Activated CD8-positive, alpha-beta T cell treated with anti-CD3 and anti-CD28 coated beads for 36 hours (primary cell): ENCODE data around the gene LDLR. TPM values are rescaled to one million over a fixed set of nuclear protein-coding genes. Genes with fewer than 3 reads are reported as not detected.

Source experiments
- ATAC-seq: fragments of 200-7000 bp; cut with Tn5 transposase; one replicate; pipeline ENCODE4 v1.10.0; 2021; ENCODE audit warnings: mild to moderate bottlenecking, moderate library complexity
- CTCF ChIA-PET: fragments of 350-600 bp; sonication (Branson Sonifier 250); formaldehyde crosslinking; loops from one replicate; lab custom pipeline; 2021; ENCODE audit warnings: antibody characterized with exemption; lab: Charles Lee
- POLR2A ChIA-PET: fragments of 350-600 bp; sonication (Branson Sonifier 250); formaldehyde crosslinking; loops from one replicate; lab custom pipeline; 2021; ENCODE audit warnings: antibody characterized with exemption; lab: Charles Lee
- DNase-seq: peaks from one replicate; pipeline ENCODE4 v3.0.0-alpha.2; 2020
- H3K27ac Mint-ChIP-seq: one replicate; pipeline ENCODE4 v1.8.0; 2021; ENCODE audit warnings: mild to moderate bottlenecking, mixed read lengths
- H3K27me3 Mint-ChIP-seq: one replicate; pipeline ENCODE4 v1.8.0; 2021; ENCODE audit warnings: mixed read lengths
- H3K36me3 Mint-ChIP-seq: one replicate; pipeline ENCODE4 v1.8.0; 2021; ENCODE audit warnings: low read depth, mixed read lengths
- H3K4me1 Mint-ChIP-seq: one replicate; pipeline ENCODE4 v1.8.0; 2021; ENCODE audit warnings: low read depth, mixed read lengths
- H3K4me3 Mint-ChIP-seq: one replicate; pipeline ENCODE4 v1.8.0; 2021; ENCODE audit warnings: mild to moderate bottlenecking, moderate library complexity, mixed read lengths
- H3K9me3 Mint-ChIP-seq: one replicate; pipeline ENCODE4 v1.8.0; 2021; ENCODE audit warnings: mixed read lengths
- intact Hi-C: fragments of 100-400 bp; cut with micrococcal nuclease; formaldehyde crosslinking; loops from one replicate; pipeline ENCODE4 v1.10.0; 2022
- total RNA-seq, 2 experiments: library from RNA; stranded (reverse); gene quantifications; one replicate each; pipeline ENCODE4 v1.2.3, GENCODE V29; 2021
- TF ChIP-seq, protein P1 (sequence below): fragments of 200-600 bp; IDR thresholded peaks from one replicate; pipeline ENCODE4 v1.8.0; 2022; ENCODE audit warnings: antibody characterized with exemption, mild to moderate bottlenecking

Gene LDLR
- total RNA-seq, 2 experiments from 2014 or later: 54.7 to 56.5 TPM

- TF ChIP-seq, protein P1, sequence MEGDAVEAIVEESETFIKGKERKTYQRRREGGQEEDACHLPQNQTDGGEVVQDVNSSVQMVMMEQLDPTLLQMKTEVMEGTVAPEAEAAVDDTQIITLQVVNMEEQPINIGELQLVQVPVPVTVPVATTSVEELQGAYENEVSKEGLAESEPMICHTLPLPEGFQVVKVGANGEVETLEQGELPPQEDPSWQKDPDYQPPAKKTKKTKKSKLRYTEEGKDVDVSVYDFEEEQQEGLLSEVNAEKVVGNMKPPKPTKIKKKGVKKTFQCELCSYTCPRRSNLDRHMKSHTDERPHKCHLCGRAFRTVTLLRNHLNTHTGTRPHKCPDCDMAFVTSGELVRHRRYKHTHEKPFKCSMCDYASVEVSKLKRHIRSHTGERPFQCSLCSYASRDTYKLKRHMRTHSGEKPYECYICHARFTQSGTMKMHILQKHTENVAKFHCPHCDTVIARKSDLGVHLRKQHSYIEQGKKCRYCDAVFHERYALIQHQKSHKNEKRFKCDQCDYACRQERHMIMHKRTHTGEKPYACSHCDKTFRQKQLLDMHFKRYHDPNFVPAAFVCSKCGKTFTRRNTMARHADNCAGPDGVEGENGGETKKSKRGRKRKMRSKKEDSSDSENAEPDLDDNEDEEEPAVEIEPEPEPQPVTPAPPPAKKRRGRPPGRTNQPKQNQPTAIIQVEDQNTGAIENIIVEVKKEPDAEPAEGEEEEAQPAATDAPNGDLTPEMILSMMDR: no peak
- H3K27ac Mint-ChIP-seq: no peak overlapping the region
- no peaks in the 10 kb centered on the region for H3K27me3 Mint-ChIP-seq
- no peak for ATAC-seq
- intact Hi-C loops: no loop called here
- no peaks in the 10 kb centered on the region for H3K9me3 Mint-ChIP-seq
- ChIA-PET POLR2A (interaction anchor here (0.6 to 1.4 kb wide), 3 partner anchors 11 to 16 kb away, joined by 3 read pairs; no protein-coding TSS in a partner anchor), CTCF (no interaction called here)
- DNase-seq: no peak
- H3K4me3 Mint-ChIP-seq: no peak overlapping the region
- peaks cover 9% of the 10 kb centered on the region for H3K36me3 Mint-ChIP-seq
- H3K4me1 Mint-ChIP-seq: peaks cover 16% of the 10 kb centered on the region
These were observed 51.6 kb downstream of the LDLR start for GRCh38 chr19:11140896-11141295.

- TF ChIP-seq, protein P1: no peak
- no peak for ATAC-seq
- no peak for DNase-seq
- Mint-ChIP-seq H3K4me1 (peaks cover 16% of the 10 kb centered on the region), H3K27ac (no peak overlapping the region), H3K9me3 (no peaks in the 10 kb centered on the region), H3K4me3 (no peak overlapping the region), H3K36me3 (peaks cover 17% of the 10 kb centered on the region), H3K27me3 (no peaks in the 10 kb centered on the region)
- ChIA-PET POLR2A (interaction anchor here (1.4 kb wide), 1 partner anchor 11 kb away, joined by 3 read pairs; no protein-coding TSS in a partner anchor), CTCF (no interaction called here)
- intact Hi-C loops: no loop called here
These were observed 52.8 kb downstream of the LDLR start for GRCh38 chr19:11141937-11142527.

DNA sequence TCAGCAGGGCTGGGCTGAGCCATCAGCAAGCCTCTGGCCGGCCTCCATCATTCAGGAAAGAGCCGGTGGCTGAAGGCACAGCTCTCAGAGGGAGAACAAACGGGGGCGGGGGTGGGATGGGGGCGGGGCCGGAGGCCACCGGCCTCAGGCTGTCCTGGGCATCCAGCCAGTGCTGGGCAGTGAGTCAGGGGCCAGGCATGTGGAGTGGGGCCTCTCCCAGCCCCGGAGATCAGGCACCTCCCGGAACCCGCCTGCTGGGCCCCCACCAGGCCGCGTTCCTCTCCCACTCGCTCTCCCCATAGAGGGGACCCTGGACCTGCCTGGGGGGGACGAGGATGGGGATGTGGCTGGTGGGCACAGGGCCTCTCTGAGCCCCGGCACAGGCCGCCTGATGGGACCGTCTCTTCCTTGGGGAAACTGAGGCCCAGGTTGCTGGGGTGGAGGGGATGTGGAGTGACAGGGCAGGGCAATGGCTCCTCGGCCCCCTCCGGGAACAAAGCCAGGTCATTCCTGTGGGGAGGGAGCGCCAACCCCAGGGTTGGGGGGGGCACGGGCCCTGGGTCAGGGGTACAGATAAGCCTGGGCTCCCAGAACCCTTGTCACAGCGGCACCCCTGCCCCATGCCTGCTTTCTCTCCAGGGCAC is 53.4 kb downstream of the LDLR start:
- Mint-ChIP-seq H3K36me3 (peaks cover 19% of the 10 kb centered on the region), H3K4me3 (no peak overlapping the region), H3K27ac (no peak overlapping the region), H3K27me3 (no peaks in the 10 kb centered on the region), H3K4me1 (peaks cover 15% of the 10 kb centered on the region), H3K9me3 (no peaks in the 10 kb centered on the region)
- ATAC-seq: no peak
- DNase-seq: no peak
- TF ChIP-seq, protein P1: no peak
- POLR2A ChIA-PET: interaction anchor here (0.6 to 1.4 kb wide), 2 partner anchors 10 to 12 kb away, joined by 3 read pairs; no protein-coding TSS in a partner anchor
- intact Hi-C loops: no loop called here
- CTCF ChIA-PET: interaction anchor here (1.3 kb wide), 1 partner anchor 62 kb away, joined by 4 read pairs; no protein-coding TSS in a partner anchor

- intact Hi-C loops: no loop called here
- Mint-ChIP-seq H3K36me3 (peaks cover 29% of the 10 kb centered on the region), H3K4me1 (peaks cover 9% of the 10 kb centered on the region), H3K27ac (no peak overlapping the region), H3K27me3 (no peaks in the 10 kb centered on the region), H3K9me3 (no peaks in the 10 kb centered on the region), H3K4me3 (no peak overlapping the region)
- TF ChIP-seq, protein P1: no peak
- ChIA-PET CTCF (interaction anchor here (1.1 kb wide), 1 partner anchor 19 kb away, joined by 3 read pairs; no protein-coding TSS in a partner anchor), POLR2A (interaction anchor here (3.7 kb wide), 1 partner anchor 10 kb away, joined by 21 read pairs; the partner anchor contains the start of gene SPC24)
- DNase-seq (no peak), ATAC-seq (no peak)
These were observed 56.3 kb downstream of the LDLR start for GRCh38 chr19:11145536-11145924.

- Mint-ChIP-seq H3K9me3 (no peaks in the 10 kb centered on the region), H3K27ac (no peak overlapping the region), H3K4me1 (peaks cover 6% of the 10 kb centered on the region), H3K27me3 (no peaks in the 10 kb centered on the region), H3K36me3 (peaks cover 42% of the 10 kb centered on the region), H3K4me3 (no peak overlapping the region)
- CTCF ChIA-PET: interaction anchor here (1.3 to 1.4 kb wide), 2 partner anchors 15 to 22 kb away, joined by 3 read pairs; no protein-coding TSS in a partner anchor
- ATAC-seq: no peak
- intact Hi-C loops: no loop called here
- DNase-seq: no peak
- TF ChIP-seq, protein P1: no peak
- POLR2A ChIA-PET: interaction anchor here (0.6 to 1.6 kb wide), 2 partner anchors 68 to 96 kb away, joined by 3 to 4 read pairs; no protein-coding TSS in a partner anchor
These were observed 58.7 kb downstream of the LDLR start for GRCh38 chr19:11148001-11148400.
